Measurements from ENCODE around the gene ABCC5.

Gene ABCC5

GRCh38 chr3:183966361-183966791 lies 51.3 kb downstream of the ABCC5 start:
- ATAC-seq (no peak), DNase-seq (ENCODE audit: low spot score in 2 of 2) (no peak)
- no peak overlapping the region for H3K4me3 Mint-ChIP-seq
- H3K36me3 Mint-ChIP-seq: peaks cover 22% of the 10 kb centered on the region
- H3K4me1 Mint-ChIP-seq: no peaks in the 10 kb centered on the region
- H3K9me3 Mint-ChIP-seq: no peaks in the 10 kb centered on the region
- no peak overlapping the region for H3K27ac Mint-ChIP-seq

- H3K4me1 Mint-ChIP-seq: no peaks in the 10 kb centered on the region
- H3K36me3 Mint-ChIP-seq: peaks cover 8% of the 10 kb centered on the region
- ATAC-seq (no peak), DNase-seq (ENCODE audit: low spot score in 2 of 2) (no peak)
- no peaks in the 10 kb centered on the region for H3K9me3 Mint-ChIP-seq
- no peak overlapping the region for H3K27ac Mint-ChIP-seq
- no peak overlapping the region for H3K4me3 Mint-ChIP-seq
Measured at GRCh38 chr3:183962807-183963206, 54.9 kb downstream of the ABCC5 start.

GRCh38 chr3:183959214-183959613 lies 58.5 kb downstream of the ABCC5 start:
- Mint-ChIP-seq H3K27ac (peak overlapping the region; percentile 68), H3K4me1 (no peaks in the 10 kb centered on the region), H3K36me3 (no peaks in the 10 kb centered on the region), H3K4me3 (no peak overlapping the region), H3K9me3 (no peaks in the 10 kb centered on the region)
- ATAC-seq (no peak), DNase-seq (ENCODE audit: low spot score in 2 of 2) (no peak)

- H3K36me3 Mint-ChIP-seq: no peaks in the 10 kb centered on the region
- no peaks in the 10 kb centered on the region for H3K9me3 Mint-ChIP-seq
- H3K4me3 Mint-ChIP-seq: no peak overlapping the region
- DNase-seq (ENCODE audit: low spot score in 2 of 2) (no peak), ATAC-seq (no peak)
- H3K27ac Mint-ChIP-seq: peak overlapping the region; percentile 68
- H3K4me1 Mint-ChIP-seq: no peaks in the 10 kb centered on the region
Measured at GRCh38 chr3:183958775-183959174, 58.9 kb downstream of the ABCC5 start.

- Mint-ChIP-seq H3K4me3 (no peak overlapping the region), H3K27ac (no peak overlapping the region), H3K9me3 (no peaks in the 10 kb centered on the region), H3K36me3 (no peaks in the 10 kb centered on the region), H3K4me1 (no peaks in the 10 kb centered on the region)
- DNase-seq (ENCODE audit: low spot score in 2 of 2): no peak
- ATAC-seq: no peak
Measured at GRCh38 chr3:183958226-183958625, 59.5 kb downstream of the ABCC5 start.

- no peak for DNase-seq (ENCODE audit: low spot score in 2 of 2)
- no peaks in the 10 kb centered on the region for H3K4me1 Mint-ChIP-seq
- H3K9me3 Mint-ChIP-seq: no peaks in the 10 kb centered on the region
- H3K36me3 Mint-ChIP-seq: peaks cover 7% of the 10 kb centered on the region
- H3K27ac Mint-ChIP-seq: no peak overlapping the region
- H3K4me3 Mint-ChIP-seq: no peak overlapping the region
- ATAC-seq: no peak
Measured at GRCh38 chr3:183954875-183955274, 62.8 kb downstream of the ABCC5 start.

GRCh38 chr3:183953471-183954070 lies 64.1 kb downstream of the ABCC5 start:
- ATAC-seq (no peak), DNase-seq (ENCODE audit: low spot score in 2 of 2) (no peak)
- Mint-ChIP-seq H3K36me3 (peaks cover 15% of the 10 kb centered on the region), H3K4me3 (no peak overlapping the region), H3K9me3 (no peaks in the 10 kb centered on the region), H3K4me1 (no peaks in the 10 kb centered on the region), H3K27ac (no peak overlapping the region)

- Mint-ChIP-seq H3K4me3 (no peak overlapping the region), H3K9me3 (no peaks in the 10 kb centered on the region), H3K4me1 (no peaks in the 10 kb centered on the region), H3K36me3 (peaks cover 32% of the 10 kb centered on the region), H3K27ac (no peak overlapping the region)
- DNase-seq (ENCODE audit: low spot score in 2 of 2) (no peak), ATAC-seq (no peak)
Measured at GRCh38 chr3:183951459-183951858, 66.2 kb downstream of the ABCC5 start.

- Mint-ChIP-seq H3K4me1 (no peaks in the 10 kb centered on the region), H3K4me3 (no peak overlapping the region), H3K27ac (no peak overlapping the region), H3K36me3 (peaks cover 43% of the 10 kb centered on the region), H3K9me3 (no peaks in the 10 kb centered on the region)
- no peak for ATAC-seq
- DNase-seq (ENCODE audit: low spot score in 2 of 2): no peak
Measured at GRCh38 chr3:183949690-183950089, 68.0 kb downstream of the ABCC5 start.

GRCh38 chr3:183946037-183946436 lies 71.6 kb downstream of the ABCC5 start:
- Mint-ChIP-seq H3K4me3 (no peak overlapping the region), H3K27ac (no peak overlapping the region), H3K9me3 (no peaks in the 10 kb centered on the region), H3K36me3 (peaks cover 46% of the 10 kb centered on the region), H3K4me1 (no peaks in the 10 kb centered on the region)
- DNase-seq (ENCODE audit: low spot score in 2 of 2): no peak
- no peak for ATAC-seq

- DNase-seq (ENCODE audit: low spot score in 2 of 2) (no peak), ATAC-seq (no peak)
- Mint-ChIP-seq H3K4me1 (no peaks in the 10 kb centered on the region), H3K9me3 (no peaks in the 10 kb centered on the region), H3K4me3 (no peak overlapping the region), H3K27ac (no peak overlapping the region), H3K36me3 (peaks cover 39% of the 10 kb centered on the region)
Measured at GRCh38 chr3:183944775-183945174, 72.9 kb downstream of the ABCC5 start.

GRCh38 chr3:183943739-183944138 lies 73.9 kb downstream of the ABCC5 start:
- H3K4me1 Mint-ChIP-seq: no peaks in the 10 kb centered on the region
- no peak overlapping the region for H3K4me3 Mint-ChIP-seq
- H3K9me3 Mint-ChIP-seq: no peaks in the 10 kb centered on the region
- no peak for DNase-seq (ENCODE audit: low spot score in 2 of 2)
- ATAC-seq: no peak
- H3K36me3 Mint-ChIP-seq: peaks cover 35% of the 10 kb centered on the region
- H3K27ac Mint-ChIP-seq: no peak overlapping the region

- Mint-ChIP-seq H3K27ac (no peak overlapping the region), H3K4me1 (no peaks in the 10 kb centered on the region), H3K4me3 (no peak overlapping the region)
Measured at GRCh38 chr3:183941216-183941615, 76.5 kb downstream of the ABCC5 start.

GRCh38 chr3:183937601-183938286 lies 79.9 kb downstream of the ABCC5 start:
- ATAC-seq: no peak
- no peaks in the 10 kb centered on the region for H3K9me3 Mint-ChIP-seq
- no peak overlapping the region for H3K27ac Mint-ChIP-seq
- H3K36me3 Mint-ChIP-seq: peaks cover 24% of the 10 kb centered on the region
- H3K4me3 Mint-ChIP-seq: no peak overlapping the region
- no peaks in the 10 kb centered on the region for H3K4me1 Mint-ChIP-seq
- no peak for DNase-seq (ENCODE audit: low spot score in 2 of 2)

More at GRCh38 chr3:183941216-183941615, 76.5 kb downstream of the ABCC5 start:
- H3K36me3 Mint-ChIP-seq: peaks cover 27% of the 10 kb centered on the region
- DNase-seq (ENCODE audit: low spot score in 2 of 2) (no peak), ATAC-seq (no peak)
- no peaks in the 10 kb centered on the region for H3K9me3 Mint-ChIP-seq

GRCh38 chr3:183933160-183933559 lies 84.5 kb downstream of the ABCC5 start:
- no peak overlapping the region for H3K4me3 Mint-ChIP-seq
- H3K4me1 Mint-ChIP-seq: no peaks in the 10 kb centered on the region
- H3K36me3 Mint-ChIP-seq: peaks cover 17% of the 10 kb centered on the region
- H3K27ac Mint-ChIP-seq: peak overlapping the region; percentile 38
- ATAC-seq (no peak), DNase-seq (ENCODE audit: low spot score in 2 of 2) (no peak)
- no peaks in the 10 kb centered on the region for H3K9me3 Mint-ChIP-seq

GRCh38 chr3:183931881-183932280 lies 85.8 kb downstream of the ABCC5 start:
- ATAC-seq: no peak

More at GRCh38 chr3:183931881-183932280, 85.8 kb downstream of the ABCC5 start:
- Mint-ChIP-seq H3K4me1 (no peaks in the 10 kb centered on the region), H3K36me3 (peaks cover 14% of the 10 kb centered on the region), H3K4me3 (no peak overlapping the region), H3K27ac (no peak overlapping the region), H3K9me3 (no peaks in the 10 kb centered on the region)
- DNase-seq (ENCODE audit: low spot score in 2 of 2): no peak

Measured in stimulated activated effector memory CD8-positive, alpha-beta T cell treated with anti-CD3 and anti-CD28 coated beads, Interleukin-12 subunit alpha, Interleukin-12 subunit beta, amount 100 ng/mL, for 72 hours (primary cell).